HepG2 (cell line): ENCODE data around the gene RBM12. TPM values are rescaled to one million over a fixed set of nuclear protein-coding genes. Genes with fewer than 3 reads are reported as not detected.

Experiments used
- CREB1 ChIP-seq, 2 experiments: fragments of 450-650 bp in 1 of 2; IDR thresholded peaks; 2 replicates each; pipeline ENCODE4 v1.6.1; 2016 to 2017; ENCODE audit warnings: control low read depth in 1 of 2, mild to moderate bottlenecking in 1 of 2, missing compliant biosample characterization in 1 of 2, missing genetic modification characterization in 1 of 2
- DNMT1 ChIP-seq: sonication (generic); formaldehyde crosslinking; IDR thresholded peaks from 2 replicates; pipeline ENCODE4 v1.5.1; 2020; ENCODE audit warnings: mild to moderate bottlenecking, missing genetic modification reagents
- FOXA1 ChIP-seq, 2 experiments: fragments of 450-650 bp in 1 of 2; sonication (generic) in 1 of 2; formaldehyde crosslinking in 1 of 2; IDR thresholded peaks; 2 replicates each; pipeline versions ENCODE4 v1.4.0 to v1.6.1; 2016 to 2020; ENCODE audit warnings: missing genetic modification reagents in 1 of 2
- GRHL1 ChIP-seq: sonication (generic); formaldehyde crosslinking; conservative IDR thresholded peaks from 2 replicates; pipeline ENCODE4 v1.8.0; 2022; ENCODE audit warnings: missing genetic modification reagents
- HNRNPL ChIP-seq: fragments of 200-400 bp; formaldehyde crosslinking; IDR thresholded peaks from 2 replicates; pipeline ENCODE4 v1.6.1; 2017; ENCODE audit warnings: mild to moderate bottlenecking, low read depth, low read length
- HNRNPLL ChIP-seq: fragments of 200-400 bp; formaldehyde crosslinking; IDR thresholded peaks from 2 replicates; pipeline ENCODE4 v1.6.1; 2017; ENCODE audit warnings: mild to moderate bottlenecking, low read depth, low read length; ENCODE audit not compliant: poor library complexity, severe bottlenecking
- HOXA3 ChIP-seq: sonication (generic); formaldehyde crosslinking; IDR thresholded peaks from 2 replicates; pipeline ENCODE4 v1.5.0; 2020; ENCODE audit warnings: missing genetic modification reagents
- LCORL ChIP-seq, 2 experiments: fragments of 450-650 bp in 1 of 2; sonication (generic) in 1 of 2; formaldehyde crosslinking in 1 of 2; IDR thresholded peaks; 2 replicates each; pipeline versions ENCODE4 v1.5.0 to v1.6.1; 2017 to 2020; ENCODE audit warnings: antibody characterized with exemption in 1 of 2, missing genetic modification reagents in 1 of 2
- MAZ ChIP-seq, 2 experiments: sonication (generic) in 1 of 2; formaldehyde crosslinking in 1 of 2; IDR thresholded peaks; 2 replicates each; pipeline versions ENCODE4 v1.5.0 to v1.6.1; 2012 to 2020; ENCODE audit warnings: low read depth in 2 of 2, mild to moderate bottlenecking in 2 of 2, borderline replicate concordance in 1 of 2, improper control_type of control experiment in 1 of 2, low read length in 1 of 2, missing genetic modification reagents in 1 of 2, moderate library complexity in 1 of 2
- MEIS2 ChIP-seq: sonication (generic); formaldehyde crosslinking; IDR thresholded peaks from 2 replicates; pipeline ENCODE4 v1.9.0; 2021; ENCODE audit warnings: mild to moderate bottlenecking, missing genetic modification reagents
- SMAD9 ChIP-seq: sonication (generic); formaldehyde crosslinking; IDR thresholded peaks from 2 replicates; pipeline ENCODE4 v1.5.1; 2020; ENCODE audit warnings: mild to moderate bottlenecking, missing genetic modification reagents
- STAT5B ChIP-seq: sonication (generic); formaldehyde crosslinking; IDR thresholded peaks from 2 replicates; pipeline ENCODE4 v1.4.0; 2020; ENCODE audit warnings: missing genetic modification reagents
- ZBTB1 ChIP-seq: sonication (generic); formaldehyde crosslinking; IDR thresholded peaks from 2 replicates; pipeline ENCODE4 v1.4.0; 2020; ENCODE audit warnings: missing genetic modification reagents, borderline replicate concordance
- ZBTB21 ChIP-seq: sonication (generic); formaldehyde crosslinking; IDR thresholded peaks from 2 replicates; pipeline ENCODE4 v1.4.0; 2020; ENCODE audit warnings: missing genetic modification reagents
- ZNF230 ChIP-seq: sonication (generic); formaldehyde crosslinking; IDR thresholded peaks from 2 replicates; pipeline ENCODE4 v1.4.0; 2020; ENCODE audit warnings: mild to moderate bottlenecking, missing genetic modification reagents
- ZNF33A ChIP-seq: sonication (generic); formaldehyde crosslinking; IDR thresholded peaks from 2 replicates; pipeline ENCODE4 v1.5.1; 2020; ENCODE audit warnings: missing genetic modification reagents, mild to moderate bottlenecking, moderate library complexity, borderline replicate concordance
- ZNF501 ChIP-seq: sonication (generic); formaldehyde crosslinking; IDR thresholded peaks from 2 replicates; pipeline ENCODE4 v1.5.1; 2020; ENCODE audit warnings: mild to moderate bottlenecking, moderate library complexity, missing genetic modification reagents
- ZNF614 ChIP-seq: IDR thresholded peaks from 2 replicates; pipeline ENCODE4 v1.6.1; 2018; ENCODE audit warnings: missing biosample characterization, missing genetic modification reagents, inconsistent platforms, borderline replicate concordance
- ZNF691 ChIP-seq: sonication (generic); formaldehyde crosslinking; IDR thresholded peaks from 2 replicates; pipeline ENCODE4 v1.4.0; 2020; ENCODE audit warnings: missing genetic modification reagents, low read depth, mild to moderate bottlenecking, borderline replicate concordance
- ZNF770 ChIP-seq: sonication (generic); formaldehyde crosslinking; IDR thresholded peaks from 2 replicates; pipeline ENCODE4 v1.5.0; 2020; ENCODE audit warnings: mild to moderate bottlenecking, missing genetic modification reagents
- polyA plus RNA-seq, 8 experiments: library from polyadenylated mRNA; depleted of rRNA in 3 of 8; stranded (reverse) in 7 of 8; unstranded in 1 of 8; fragments of >200 nt; fragmentation: Illumina TruSeq in 4 of 8; extraction: Trizol in 4 of 8; gene quantifications; 2 replicates each; pipeline versions ENCODE4 v1.2.1 to v1.2.3, GENCODE V29; 2011 to 2016; ENCODE audit warnings: low read depth in 4 of 8, missing spikeins in 1 of 8, mixed read lengths in 1 of 8; ENCODE audit not compliant: insufficient read depth in 1 of 8
- total RNA-seq, 5 experiments: library from RNA; depleted of rRNA; stranded (reverse); fragments of >200 nt; fragmentation: Illumina TruSeq; extraction: Trizol; gene quantifications; 2 replicates each; pipeline ENCODE4 v1.2.3, GENCODE V29; 2016; ENCODE audit warnings: low read depth in 1 of 5
- TF ChIP-seq, protein P1 (sequence below): sonication (generic); formaldehyde crosslinking; IDR thresholded peaks from 2 replicates; pipeline ENCODE4 v1.5.0; 2020; ENCODE audit warnings: missing genetic modification reagents

The RBM12 gene
- total and polyA plus RNA-seq, 2 of the 13 experiments (the other 11 are each of a cell fraction or from before 2014, with no cell fraction given): 97.9 to 104 TPM

DNA sequence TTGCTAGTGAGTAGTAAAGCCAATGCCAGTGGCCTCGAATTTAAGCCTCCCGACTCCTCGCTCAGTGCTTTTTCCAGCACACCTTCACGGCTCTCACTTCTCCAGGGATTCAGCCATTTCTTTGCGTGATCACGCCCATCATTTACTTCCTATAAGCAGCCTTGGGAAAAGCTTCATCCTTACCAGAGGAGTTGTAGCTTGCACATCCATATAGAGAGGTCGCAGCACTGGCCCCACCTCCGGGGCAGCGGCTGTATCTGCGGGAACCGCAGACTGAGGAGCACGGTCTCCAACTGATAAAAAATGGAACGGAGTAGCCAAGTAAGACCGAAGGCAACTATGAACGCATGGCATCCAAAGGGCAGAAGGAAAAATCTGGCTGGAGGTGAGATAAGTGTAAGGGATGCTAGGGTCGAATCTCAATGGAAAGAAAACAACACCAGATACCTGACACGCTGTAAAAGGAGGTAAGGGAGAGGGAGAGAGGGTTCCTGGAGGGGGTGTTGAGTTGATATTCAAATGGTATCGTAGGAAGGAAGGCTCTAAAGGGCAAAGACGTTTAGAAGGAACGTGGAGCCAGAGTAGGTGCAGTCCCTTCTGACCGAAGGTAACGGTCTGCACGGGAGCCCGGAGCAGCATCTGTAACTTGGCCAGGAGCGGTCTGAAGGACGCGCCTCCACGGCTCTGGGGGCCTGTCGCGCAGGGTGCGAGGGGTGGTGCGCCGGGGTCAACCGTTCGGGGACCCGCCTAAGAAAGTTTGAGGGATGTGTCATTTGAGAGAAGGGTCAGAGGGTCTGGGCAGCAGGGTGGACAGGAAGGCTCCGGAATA lies 33.8 kb upstream of the RBM12 start (continued):
- no peak for TF ChIP-seq DNMT1
- no peak for TF ChIP-seq HNRNPL
- no peak for TF ChIP-seq HNRNPLL
- peak; percentile 34; the same call in 1 of the 2 replicates for TF ChIP-seq ZNF770 (CRISPR knock-in tag)
- no peak; the same call in 1 of the 2 replicates for TF ChIP-seq ZNF501
- no peak for TF ChIP-seq FOXA1 (IDR thresholded peaks at IDR 0.05)
- TF ChIP-seq FOXA1 (CRISPR knock-in tag; IDR thresholded peaks at IDR 0.05): no peak
- TF ChIP-seq SMAD9: no peak
- no peak for TF ChIP-seq HOXA3
- TF ChIP-seq CREB1 (IDR thresholded peaks at IDR 0.05): no peak
- TF ChIP-seq CREB1 (CRISPR knock-in tag; IDR thresholded peaks at IDR 0.05): no peak
- no peak for TF ChIP-seq ZBTB1 (CRISPR knock-in tag)
- no peak for TF ChIP-seq MAZ (IDR thresholded peaks at IDR 0.05; ENCODE audit: borderline replicate concordance, low read depth, low read length)
- no peak; the same call in 1 of the 2 replicates for TF ChIP-seq MAZ (CRISPR knock-in tag; IDR thresholded peaks at IDR 0.05; ENCODE audit: low read depth)
- peak; percentile 14; the same call in 1 of the 2 replicates for TF ChIP-seq ZNF691 (CRISPR knock-in tag)
- TF ChIP-seq STAT5B: no peak
- TF ChIP-seq GRHL1: no peak
- TF ChIP-seq ZNF230 (CRISPR knock-in tag): peak; percentile 40; the same call in 1 of the 2 replicates
- TF ChIP-seq LCORL (IDR thresholded peaks at IDR 0.05): no peak
- peak; percentile 61 for TF ChIP-seq LCORL (CRISPR knock-in tag; IDR thresholded peaks at IDR 0.05)
- no peak for TF ChIP-seq ZNF33A (CRISPR knock-in tag)
- TF ChIP-seq, protein P1, sequence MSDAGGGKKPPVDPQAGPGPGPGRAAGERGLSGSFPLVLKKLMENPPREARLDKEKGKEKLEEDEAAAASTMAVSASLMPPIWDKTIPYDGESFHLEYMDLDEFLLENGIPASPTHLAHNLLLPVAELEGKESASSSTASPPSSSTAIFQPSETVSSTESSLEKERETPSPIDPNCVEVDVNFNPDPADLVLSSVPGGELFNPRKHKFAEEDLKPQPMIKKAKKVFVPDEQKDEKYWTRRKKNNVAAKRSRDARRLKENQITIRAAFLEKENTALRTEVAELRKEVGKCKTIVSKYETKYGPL (CRISPR knock-in tag): no peak
- TF ChIP-seq ZBTB21 (CRISPR knock-in tag): no peak; the same call in 1 of the 2 replicates
- TF ChIP-seq ZNF614 (CRISPR knock-in tag): no peak; the same call in 1 of the 2 replicates
- TF ChIP-seq MEIS2 (CRISPR knock-in tag): no peak
